K562 (cell line): Measurements from ENCODE around the gene PTPRM. TPM values are rescaled to one million over a fixed set of nuclear protein-coding genes. Genes with fewer than 3 reads are reported as not detected.

Source experiments
- ATAC-seq: fragments of 200-7000 bp; cut with Tn5 transposase; 3 replicates; pipeline ENCODE4 v1.9.1; 2020; ENCODE audit warnings: moderate library complexity
- BruUV-seq: library from RNA; stranded (reverse); fragments of 400-500 nt; replicated peaks from 2 replicates; lab custom pipeline; 2021; lab: Mats Ljungman, UMichigan
- CTCF ChIA-PET: fragments of 300-600 bp; formaldehyde crosslinking; extraction: SDS; loops from one replicate; lab custom pipeline; 2021; ENCODE audit warnings: low intra/inter-chr PET ratio; lab: Yijun Ruan, JAX
- POLR2A ChIA-PET: fragments of 300-600, 350-650 bp; sonication (Branson Sonifier 250); formaldehyde crosslinking; extraction: SDS; loops from one replicate; lab custom pipeline; 2021; ENCODE audit warnings: antibody characterized with exemption, inconsistent platforms; lab: Yijun Ruan, JAX
- DNase-seq, 4 experiments: peaks; one replicate each; pipeline versions ENCODE4 v3.0.0 to v3.0.0-alpha.2; 2011 to 2018; ENCODE audit warnings: low spot score in 3 of 4, mixed read lengths in 3 of 4; ENCODE audit errors: extremely low read depth in 1 of 4
- FAIRE-seq: peaks from 2 replicates; lab custom pipeline; 2011; peaks lifted over from hg19 to GRCh38; lab: Jason Lieb, UNC
- H2AFZ ChIP-seq: 2 replicates; pipeline ENCODE4 v1.6.0; 2011; ENCODE audit warnings: low read depth, low read length, control low read depth, inconsistent platforms
- H3K27ac ChIP-seq: fragments of 200-600 bp; 3 replicates; pipeline ENCODE4 v1.8.0; 2011; ENCODE audit warnings: low read depth, mild to moderate bottlenecking, control low read depth, inconsistent platforms, low read length, moderate library complexity, mixed read lengths; ENCODE audit errors: extremely low read depth
- H3K27me3 ChIP-seq, 2 experiments: fragments of 300-600 bp in 1 of 2; 2 replicates in 1 of 2; 3 replicates in 1 of 2; pipeline versions ENCODE4 v1.6.0 to v1.8.0; 2011; ENCODE audit warnings: inconsistent platforms in 2 of 2, low read length in 2 of 2, mild to moderate bottlenecking in 1 of 2, mixed read lengths in 1 of 2, moderate library complexity in 1 of 2; ENCODE audit not compliant: control insufficient read depth in 2 of 2, insufficient read depth in 2 of 2
- H3K36me3 ChIP-seq: fragments of 300-600 bp; 3 replicates; pipeline ENCODE4 v1.8.0; 2011; ENCODE audit warnings: mild to moderate bottlenecking, low read length, inconsistent platforms; ENCODE audit not compliant: control insufficient read depth, insufficient read depth
- H3K4me1 ChIP-seq, 2 experiments: fragments of 200-600 bp in 1 of 2; replicated peaks in 1 of 2; 2 replicates in 1 of 2; 3 replicates in 1 of 2; pipeline versions ENCODE4 v1.5.1 to v1.8.0; 2011; ENCODE audit warnings: inconsistent platforms in 2 of 2, low read length in 2 of 2, mild to moderate bottlenecking in 1 of 2, mixed read lengths in 1 of 2, moderate library complexity in 1 of 2; ENCODE audit not compliant: control insufficient read depth in 2 of 2, insufficient read depth in 2 of 2
- H3K4me2 ChIP-seq: 2 replicates; pipeline ENCODE4 v1.6.1; 2011; ENCODE audit warnings: low read length, control low read depth, inconsistent platforms, mixed read lengths; ENCODE audit not compliant: insufficient read depth
- H3K4me3 ChIP-seq: fragments of 200-600 bp; sonication (generic), shearing (Covaris generic); 2 replicates; pipeline ENCODE4 v1.5.1; 2016; ENCODE audit warnings: control low read depth, inconsistent platforms
- H3K79me2 ChIP-seq: fragments of 200-600 bp; 3 replicates; pipeline ENCODE4 v1.8.0; 2011; ENCODE audit warnings: low read length, inconsistent platforms; ENCODE audit not compliant: control insufficient read depth, insufficient read depth
- H3K9ac ChIP-seq, 2 experiments: 2 replicates each; pipeline versions ENCODE4 v1.6.0 to v1.6.1; 2011; ENCODE audit warnings: low read depth in 2 of 2, low read length in 2 of 2, control low read depth in 1 of 2, inconsistent platforms in 1 of 2, mild to moderate bottlenecking in 1 of 2, mixed read lengths in 1 of 2; ENCODE audit not compliant: insufficient read depth in 1 of 2
- H3K9me1 ChIP-seq: one replicate; pipeline ENCODE4 v1.6.0; 2011; ENCODE audit warnings: inconsistent platforms, mild to moderate bottlenecking, low read length, moderate library complexity; ENCODE audit not compliant: control insufficient read depth, insufficient read depth
- H3K9me3 ChIP-seq: replicated peaks from 2 replicates; pipeline ENCODE4 v1.5.1; 2011; ENCODE audit warnings: low read depth, low read length, inconsistent platforms; ENCODE audit not compliant: control insufficient read depth, insufficient read depth
- H4K20me1 ChIP-seq: replicated peaks from 2 replicates; pipeline ENCODE4 v1.6.1; 2011; ENCODE audit warnings: low read length, inconsistent platforms, mixed read lengths; ENCODE audit not compliant: control insufficient read depth, insufficient read depth
- ATF3 ChIP-seq, 2 experiments: fragments of 450-650 bp in 1 of 2; sonication (generic) in 1 of 2; formaldehyde crosslinking in 1 of 2; IDR thresholded peaks in 1 of 2; conservative IDR thresholded peaks in 1 of 2; 2 replicates each; pipeline versions ENCODE4 v1.6.1 to v1.8.1; 2016 to 2023; ENCODE audit warnings: mild to moderate bottlenecking in 2 of 2, moderate library complexity in 2 of 2, inconsistent platforms in 1 of 2, missing genetic modification reagents in 1 of 2
- ATF7 ChIP-seq: fragments of 450-650 bp; IDR thresholded peaks from 2 replicates; pipeline ENCODE4 v1.7.1; 2014; ENCODE audit warnings: mild to moderate bottlenecking, moderate library complexity
- CC2D1A ChIP-seq: fragments of 450-650 bp; IDR thresholded peaks from 2 replicates; pipeline ENCODE4 v1.6.1; 2017; ENCODE audit warnings: mild to moderate bottlenecking
- CEBPB ChIP-seq: fragments of 450-650 bp; IDR thresholded peaks from 2 replicates; pipeline ENCODE4 v1.6.1; 2016; ENCODE audit warnings: missing genetic modification characterization, missing compliant biosample characterization
- ZNF280B ChIP-seq: fragments of 250-450 bp; sonication (Bioruptor Pico); IDR thresholded peaks from 2 replicates; pipeline ENCODE4 v1.5.1; 2021; ENCODE audit warnings: mild to moderate bottlenecking
- ZNF780A ChIP-seq: fragments of 250-450 bp; sonication (Bioruptor Pico); IDR thresholded peaks from 2 replicates; pipeline ENCODE4 v1.5.0; 2021; ENCODE audit warnings: mild to moderate bottlenecking
- WGBS: fragments of 100-300 bp; shearing (Covaris generic); methylation state at CpG from one replicate; pipeline ENCODE4 v1.1.6; 2016; ENCODE audit warnings: low coverage, mixed read lengths; ENCODE audit not compliant: insufficient coverage; ENCODE audit errors: missing lambda C conversion rate; 5-methylcytosine and 5-hydroxymethylcytosine counted together
- in situ Hi-C: fragments of 300-500 bp; cut with MboI; formaldehyde crosslinking; loops from 4 replicates; pipeline ENCODE4 v1.15.0; 2018; ENCODE audit warnings: inconsistent platforms, mixed read lengths
- intact Hi-C: fragments of 100-400 bp; cut with micrococcal nuclease; formaldehyde crosslinking; loops from 2 replicates; pipeline ENCODE4 v1.14.2; 2022
- polyA plus RNA-seq, 8 experiments: library from polyadenylated mRNA; depleted of rRNA in 4 of 8; stranded (reverse) in 5 of 8; unstranded in 3 of 8; fragments of >200 nt; fragmentation: Nextera tagmentation in 2 of 8; fragmentation: Illumina TruSeq in 1 of 8; extraction: Ambion mirVana in 2 of 8; extraction: Trizol in 1 of 8; gene quantifications; 2 replicates each; pipeline versions ENCODE4 v1.2.1 to v1.2.3, GENCODE V29; 2011 to 2014; ENCODE audit warnings: inconsistent platforms in 1 of 8, missing spikeins in 1 of 8
- total RNA-seq, 7 experiments: library from RNA; depleted of rRNA in 6 of 7; stranded (reverse); fragments of >200 nt in 6 of 7; fragmentation: Illumina TruSeq in 2 of 7; extraction: Trizol in 2 of 7; gene quantifications; 2 replicates each; pipeline versions ENCODE4 v1.2.1 to v1.2.3, GENCODE V29; 2011 to 2021; ENCODE audit warnings: low replicate concordance in 1 of 7
- TF ChIP-seq, protein P1 (sequence below): fragments of 450-650 bp; IDR thresholded peaks from 2 replicates; pipeline ENCODE4 v1.7.1; 2018; ENCODE audit warnings: mild to moderate bottlenecking, low read depth; ENCODE audit not compliant: partially characterized antibody
- TF ChIP-seq, protein P2 (sequence below), 3 experiments: fragments of 200-800 bp in 1 of 3; sonication (Bioruptor generic) in 1 of 3; sonication (generic) in 1 of 3; formaldehyde crosslinking in 1 of 3; IDR thresholded peaks; 2 replicates each; pipeline versions ENCODE4 v1.6.1 to v1.8.0; 2016 to 2022; ENCODE audit warnings: mild to moderate bottlenecking in 2 of 3, missing compliant biosample characterization in 2 of 3, missing genetic modification characterization in 2 of 3, missing genetic modification reagents in 1 of 3
- TF ChIP-seq, protein P3 (sequence below): fragments of 450-650 bp; conservative IDR thresholded peaks from 2 replicates; pipeline ENCODE4 v1.6.1; 2016; ENCODE audit warnings: missing genetic modification characterization, low read depth, mild to moderate bottlenecking, control low read depth, missing compliant biosample characterization

Gene PTPRM
- total and polyA plus RNA-seq, 9 of the 15 experiments (the other 6 are each of a cell fraction or from before 2014, with no cell fraction given) = 0.03 to 0.16 (median 0.08) TPM; not detected in 3

DNA sequence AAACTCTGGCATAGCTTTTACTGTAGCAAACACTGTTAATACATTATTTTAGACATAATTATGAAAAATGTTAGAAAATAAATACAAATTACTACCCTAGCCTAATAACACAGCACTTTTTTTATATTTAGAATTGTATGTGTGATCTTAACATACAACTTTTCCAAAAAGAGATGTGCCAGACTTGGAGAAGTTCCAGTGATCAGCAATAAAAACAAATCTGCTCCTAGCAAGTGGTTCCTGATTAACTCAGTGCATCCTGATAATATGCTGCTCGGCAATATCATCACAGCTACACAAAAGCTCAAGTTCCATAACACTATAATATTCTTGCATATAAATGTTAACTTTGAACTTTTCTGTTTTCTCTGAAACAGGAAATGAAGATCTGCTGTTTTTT is 22.4 kb upstream of the PTPRM start (continued):
- TF ChIP-seq ZNF780A (no peak), ZNF280B (CRISPR knock-in tag) (no peak)
- TF ChIP-seq, protein P1, sequence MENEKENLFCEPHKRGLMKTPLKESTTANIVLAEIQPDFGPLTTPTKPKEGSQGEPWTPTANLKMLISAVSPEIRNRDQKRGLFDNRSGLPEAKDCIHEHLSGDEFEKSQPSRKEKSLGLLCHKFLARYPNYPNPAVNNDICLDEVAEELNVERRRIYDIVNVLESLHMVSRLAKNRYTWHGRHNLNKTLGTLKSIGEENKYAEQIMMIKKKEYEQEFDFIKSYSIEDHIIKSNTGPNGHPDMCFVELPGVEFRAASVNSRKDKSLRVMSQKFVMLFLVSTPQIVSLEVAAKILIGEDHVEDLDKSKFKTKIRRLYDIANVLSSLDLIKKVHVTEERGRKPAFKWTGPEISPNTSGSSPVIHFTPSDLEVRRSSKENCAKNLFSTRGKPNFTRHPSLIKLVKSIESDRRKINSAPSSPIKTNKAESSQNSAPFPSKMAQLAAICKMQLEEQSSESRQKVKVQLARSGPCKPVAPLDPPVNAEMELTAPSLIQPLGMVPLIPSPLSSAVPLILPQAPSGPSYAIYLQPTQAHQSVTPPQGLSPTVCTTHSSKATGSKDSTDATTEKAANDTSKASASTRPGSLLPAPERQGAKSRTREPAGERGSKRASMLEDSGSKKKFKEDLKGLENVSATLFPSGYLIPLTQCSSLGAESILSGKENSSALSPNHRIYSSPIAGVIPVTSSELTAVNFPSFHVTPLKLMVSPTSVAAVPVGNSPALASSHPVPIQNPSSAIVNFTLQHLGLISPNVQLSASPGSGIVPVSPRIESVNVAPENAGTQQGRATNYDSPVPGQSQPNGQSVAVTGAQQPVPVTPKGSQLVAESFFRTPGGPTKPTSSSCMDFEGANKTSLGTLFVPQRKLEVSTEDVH = no peak
- TF ChIP-seq, protein P2, sequence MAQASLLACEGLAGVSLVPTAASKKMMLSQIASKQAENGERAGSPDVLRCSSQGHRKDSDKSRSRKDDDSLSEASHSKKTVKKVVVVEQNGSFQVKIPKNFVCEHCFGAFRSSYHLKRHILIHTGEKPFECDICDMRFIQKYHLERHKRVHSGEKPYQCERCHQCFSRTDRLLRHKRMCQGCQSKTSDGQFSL (CRISPR knock-in tag; IDR thresholded peaks at IDR 0.05) = no peak
- TF ChIP-seq, protein P2 (tag; IDR thresholded peaks at IDR 0.05) = no peak

DNA sequence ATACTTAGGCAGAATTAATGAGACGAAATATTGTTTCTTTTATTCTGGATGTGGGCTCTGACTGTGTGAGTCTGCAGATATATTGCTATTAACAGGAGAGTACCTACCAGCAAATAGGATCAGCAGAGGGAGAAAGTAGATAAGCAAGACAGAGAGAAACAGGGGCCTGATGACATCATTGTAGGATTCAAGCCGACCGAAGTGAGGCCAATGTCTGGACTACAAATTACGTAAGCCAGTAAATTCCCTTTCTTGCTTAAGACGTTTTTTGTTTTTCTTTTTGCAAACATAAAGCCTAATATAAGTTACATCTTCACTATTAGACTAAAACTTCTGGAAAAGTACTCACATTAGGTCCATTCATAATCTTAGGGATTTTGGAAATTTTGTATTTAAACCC is 21.4 kb upstream of the PTPRM start:
- WGBS = 0% methylated on average over 5 of the region's 5 CpGs
- H3K9ac ChIP-seq = no peak overlapping the region
- H3K9me1 ChIP-seq = no peaks in the 10 kb centered on the region
- DNase-seq (no peak), FAIRE-seq (no peak), ATAC-seq (no peak)
- H3K27me3 ChIP-seq = no peaks in the 10 kb centered on the region
- H3K27ac ChIP-seq = no peak overlapping the region
- no peaks in the 10 kb centered on the region for H3K36me3 ChIP-seq
- no peaks in the 10 kb centered on the region for H3K4me1 ChIP-seq
- intact Hi-C loops = no loop called here
- H4K20me1 ChIP-seq = no peaks in the 10 kb centered on the region
- in situ Hi-C loops = no loop called here
- ChIA-PET POLR2A (no interaction called here), CTCF (no interaction called here)
- H3K79me2 ChIP-seq = no peaks in the 10 kb centered on the region
- H3K4me3 ChIP-seq = no peak overlapping the region
- no peak overlapping the region for H2AFZ ChIP-seq
- H3K4me2 ChIP-seq = no peak overlapping the region
- BruUV-seq = no TSS peak
- H3K9me3 ChIP-seq = no peaks in the 10 kb centered on the region
- TF ChIP-seq ATF3 (IDR thresholded peaks at IDR 0.05) = peak; percentile 37
- no peak for TF ChIP-seq ATF3 (CRISPR knock-in tag; conservative IDR thresholded peaks at IDR 0.05)
- TF ChIP-seq, protein P3, sequence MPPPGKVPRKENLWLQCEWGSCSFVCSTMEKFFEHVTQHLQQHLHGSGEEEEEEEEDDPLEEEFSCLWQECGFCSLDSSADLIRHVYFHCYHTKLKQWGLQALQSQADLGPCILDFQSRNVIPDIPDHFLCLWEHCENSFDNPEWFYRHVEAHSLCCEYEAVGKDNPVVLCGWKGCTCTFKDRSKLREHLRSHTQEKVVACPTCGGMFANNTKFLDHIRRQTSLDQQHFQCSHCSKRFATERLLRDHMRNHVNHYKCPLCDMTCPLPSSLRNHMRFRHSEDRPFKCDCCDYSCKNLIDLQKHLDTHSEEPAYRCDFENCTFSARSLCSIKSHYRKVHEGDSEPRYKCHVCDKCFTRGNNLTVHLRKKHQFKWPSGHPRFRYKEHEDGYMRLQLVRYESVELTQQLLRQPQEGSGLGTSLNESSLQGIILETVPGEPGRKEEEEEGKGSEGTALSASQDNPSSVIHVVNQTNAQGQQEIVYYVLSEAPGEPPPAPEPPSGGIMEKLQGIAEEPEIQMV (tag) = peak; percentile 84
- no peak for TF ChIP-seq CEBPB
- TF ChIP-seq ATF7 = peak; percentile 26; the same call in 1 of the 2 replicates
- 0 out of 2 replicates have a peak, but pooled peaks have one; percentile 30 for TF ChIP-seq CC2D1A
